Skin epidermis (tissue), 12 donors: Measurements from ENCODE around the gene OTUD6A.
A peak's percentile ranks its signal among the peaks of the same experiment; 100 is the strongest.
"Not testable (repeated sequence)": the region's sequence is repeated elsewhere in the genome, so short reads cannot be mapped to it uniquely, and the experiment has no call there.

ENCODE experiments used
- H3K27ac ChIP-seq, 21 experiments: fragments of 200-600 bp; sonication (generic) in 11 of 21; one replicate each; pipeline ENCODE4 v1.5.0; 2020; ENCODE audit warnings: mild to moderate bottlenecking in 3 of 21, inconsistent platforms in 2 of 21, moderate library complexity in 2 of 21
- H3K4me3 ChIP-seq, 7 experiments: fragments of 200-600 bp; sonication (generic) in 2 of 7; one replicate each; pipeline ENCODE4 v1.5.0; 2020; ENCODE audit warnings: inconsistent platforms in 2 of 7, mild to moderate bottlenecking in 2 of 7, moderate library complexity in 1 of 7

Gene OTUD6A

DNA sequence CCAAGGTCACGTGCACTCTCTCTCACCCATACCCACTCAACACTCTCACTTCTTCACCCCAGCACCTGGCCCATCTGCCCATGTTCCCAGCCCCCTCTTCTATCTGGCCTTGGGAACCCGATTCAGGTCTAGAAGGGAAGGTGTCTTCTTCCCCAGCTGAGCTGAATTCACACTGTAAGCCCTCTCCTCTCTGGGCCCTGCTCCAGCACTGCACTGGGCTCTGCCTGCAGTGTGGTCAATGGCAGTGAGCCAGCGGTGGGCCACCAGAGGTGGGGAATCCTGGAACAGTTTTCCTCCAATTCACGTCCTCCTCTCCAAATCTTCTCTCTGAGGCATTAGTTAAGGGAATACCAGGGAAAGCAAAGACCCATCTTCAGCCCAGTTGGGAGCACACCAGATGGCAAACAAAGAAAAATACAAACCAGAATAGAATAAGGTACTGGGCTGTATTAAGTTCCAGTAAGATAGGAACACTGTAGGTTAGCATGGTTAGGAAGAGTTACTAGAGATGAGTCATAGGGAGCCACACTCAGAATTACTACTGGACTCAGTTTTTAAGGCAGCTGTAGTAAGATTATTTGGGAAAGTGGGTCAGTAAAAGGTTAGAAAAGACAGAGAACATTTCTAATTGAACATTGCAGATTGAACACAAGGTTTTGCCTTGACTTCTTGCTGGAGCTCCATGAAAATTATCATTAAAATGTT is 17.6 kb upstream of the OTUD6A start:
- Histone ChIP-seq H3K4me3 (no peak overlapping the region), H3K27ac (no peak overlapping the region)

DNA sequence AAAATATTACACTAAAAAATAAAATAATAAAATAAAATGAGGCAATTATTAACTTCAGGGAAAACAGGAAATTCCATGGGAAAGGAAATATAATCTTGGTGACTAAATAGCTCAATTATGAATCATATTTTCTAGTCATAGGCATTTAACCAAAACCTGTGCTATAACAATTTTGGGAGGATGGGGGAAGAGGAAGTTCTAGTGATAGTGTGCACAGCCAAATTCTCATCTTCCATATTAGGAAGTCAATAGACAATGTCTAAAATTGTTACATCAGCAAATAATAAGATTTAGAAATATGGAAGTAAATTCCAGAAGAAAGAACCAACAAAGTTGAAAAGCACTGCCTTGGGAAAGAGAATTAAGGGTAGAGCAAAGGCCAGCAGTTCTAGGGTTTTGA is 15.3 kb upstream of the OTUD6A start:
- H3K4me3 ChIP-seq, result no peak overlapping the region
- H3K27ac ChIP-seq, result no peak overlapping the region

DNA sequence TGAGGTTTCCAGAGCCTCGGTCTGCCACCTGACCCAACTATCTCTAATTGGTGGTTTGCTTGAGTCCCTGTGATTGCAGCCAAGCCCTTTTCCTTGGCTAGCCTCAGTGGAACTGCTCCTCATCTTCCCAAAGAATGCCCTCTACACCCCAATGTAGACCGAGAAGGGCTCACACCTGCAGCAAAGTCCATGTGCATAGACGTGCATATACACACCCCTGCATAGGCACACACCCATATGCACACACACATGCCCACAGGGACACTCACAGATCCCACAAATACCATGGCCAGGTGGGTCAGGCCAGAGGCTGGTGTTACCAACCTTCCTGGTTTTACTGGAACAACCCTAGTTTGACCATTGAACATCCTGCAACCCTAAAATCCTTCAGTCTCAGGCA is 12.9 kb upstream of the OTUD6A start:
- Histone ChIP-seq H3K27ac (peak overlapping the region in 1 of 21 experiments; percentile 51), H3K4me3 (no peak overlapping the region)

DNA sequence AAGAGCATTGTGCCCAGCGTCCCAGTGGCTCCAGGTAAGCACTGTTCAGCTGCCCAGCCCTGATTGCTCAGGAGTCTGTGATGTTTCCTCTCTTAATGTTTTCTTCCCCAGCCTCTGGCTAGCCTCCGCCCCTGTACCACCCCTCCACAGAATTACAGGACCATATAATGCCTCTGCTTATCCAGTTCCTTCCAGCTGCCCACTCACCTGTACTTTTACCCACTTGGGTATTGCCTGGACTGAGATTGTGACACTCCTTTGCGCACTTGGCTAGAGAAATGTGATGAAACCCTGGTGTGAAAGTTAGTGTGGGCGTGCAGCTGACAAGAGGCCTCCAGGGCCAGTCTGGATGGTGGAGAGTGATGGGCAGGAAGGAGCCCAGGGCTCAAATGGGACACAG is 12.3 kb upstream of the OTUD6A start, which contains the start of gene AWAT2:
Gene AWAT2 (minus strand): TSS at position 14 of the 400 bp plus-strand sequence. CDS start 6 bp downstream, at position 8.
- Histone ChIP-seq H3K27ac (peak within 1 kb of the TSS in 1 of 21 experiments; percentile 51), H3K4me3 (no peak within 1 kb of the TSS)

DNA sequence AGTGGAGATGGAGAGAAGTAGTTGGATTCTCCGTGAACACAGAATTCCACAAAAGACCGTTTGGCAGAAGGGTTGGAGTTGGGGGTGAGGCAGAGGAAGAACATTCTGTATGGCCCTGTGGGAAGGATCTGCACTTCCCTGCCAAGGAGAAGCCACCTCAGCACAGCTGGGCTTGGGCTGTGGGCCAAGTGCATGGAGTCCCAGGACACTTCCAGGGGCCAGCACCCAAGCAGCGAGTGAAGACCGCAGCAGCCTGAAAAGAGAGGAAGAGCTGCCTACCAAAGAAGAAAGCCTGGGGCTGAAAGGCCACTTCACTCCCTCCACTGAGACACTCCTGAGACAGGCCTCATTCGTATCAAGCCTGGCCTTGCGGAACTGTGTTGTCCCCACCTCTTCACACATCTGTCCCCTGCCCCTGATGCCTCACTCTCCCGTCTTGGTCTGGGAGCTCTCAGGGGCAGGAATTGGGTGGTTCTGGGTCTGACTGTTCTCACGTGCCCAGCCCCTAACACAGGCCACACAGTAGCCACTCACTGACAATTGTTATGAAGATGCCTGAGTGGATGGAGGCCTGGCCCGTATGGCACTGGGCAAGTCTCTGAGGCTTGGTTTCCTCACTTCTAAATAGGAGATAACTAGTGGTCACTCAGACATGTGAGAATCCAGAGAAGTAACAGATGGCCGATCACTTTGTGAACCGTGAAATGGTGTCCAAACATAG is 9.2 kb upstream of the OTUD6A start:
- no peak overlapping the region for H3K4me3 ChIP-seq
- H3K27ac ChIP-seq, result no peak overlapping the region

DNA sequence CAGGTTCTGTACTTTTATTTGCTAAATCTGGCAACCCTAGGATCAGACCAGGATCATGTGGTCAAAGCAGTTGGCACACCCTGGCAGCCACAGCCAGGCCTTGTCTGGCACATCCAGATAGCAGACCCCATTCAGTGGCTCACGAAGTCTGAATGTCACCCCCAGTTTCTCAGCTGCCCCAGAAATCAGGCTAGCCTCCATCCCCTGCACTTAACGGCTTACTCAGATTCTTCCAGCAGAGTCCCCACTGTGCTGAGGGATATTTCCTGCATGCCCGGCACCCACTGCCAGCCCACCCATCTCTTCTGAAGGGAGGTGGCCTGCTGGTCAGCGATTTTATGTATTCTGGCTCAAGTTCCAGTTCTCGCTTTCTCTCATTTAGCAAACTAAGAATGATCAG is 7.9 kb upstream of the OTUD6A start:
- no peak overlapping the region for H3K27ac ChIP-seq
- H3K4me3 ChIP-seq, result no peak overlapping the region

DNA sequence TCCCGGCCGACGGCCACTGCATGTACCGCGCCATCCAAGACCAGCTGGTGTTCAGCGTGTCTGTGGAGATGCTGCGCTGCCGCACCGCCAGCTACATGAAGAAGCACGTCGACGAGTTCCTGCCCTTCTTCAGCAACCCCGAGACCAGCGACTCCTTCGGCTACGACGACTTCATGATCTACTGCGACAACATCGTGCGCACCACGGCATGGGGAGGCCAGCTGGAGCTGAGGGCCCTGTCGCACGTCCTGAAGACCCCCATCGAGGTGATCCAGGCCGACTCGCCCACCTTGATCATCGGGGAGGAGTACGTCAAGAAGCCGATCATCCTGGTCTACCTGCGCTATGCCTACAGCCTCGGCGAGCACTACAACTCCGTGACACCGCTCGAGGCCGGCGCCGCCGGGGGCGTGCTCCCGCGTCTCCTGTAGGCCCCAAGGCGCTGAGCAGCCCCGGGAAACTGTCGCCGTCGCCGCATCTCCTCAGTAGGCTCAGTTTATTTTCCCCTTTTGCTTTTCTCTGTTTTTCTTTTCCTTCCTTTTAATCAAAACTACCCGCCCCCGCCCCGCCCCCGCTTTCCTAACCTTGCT is 799 bp downstream of the OTUD6A start:
- Histone ChIP-seq H3K27ac (no peak overlapping the region), H3K4me3 (no peak overlapping the region)

DNA sequence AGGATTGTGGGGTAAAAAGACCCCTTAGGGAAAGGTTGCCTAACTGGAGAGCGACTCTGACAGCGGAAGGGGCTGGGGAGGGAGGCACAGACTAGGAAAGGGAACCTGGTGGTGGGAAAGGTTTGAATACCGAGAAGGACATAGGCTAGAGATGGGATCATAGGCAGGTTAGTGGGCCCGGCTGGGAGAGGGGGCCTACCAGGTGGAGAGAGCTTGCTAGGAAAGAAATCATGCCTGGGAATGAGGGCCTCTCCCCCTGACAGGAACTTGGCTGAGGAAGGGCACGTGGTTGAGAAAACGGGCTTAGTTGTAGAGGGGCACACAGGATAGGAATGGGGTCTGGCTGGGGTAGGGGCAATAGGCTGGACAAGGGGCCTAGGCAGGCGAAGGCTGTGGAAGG is 4.4 kb downstream of the OTUD6A start:
- Histone ChIP-seq H3K27ac (no peak overlapping the region), H3K4me3 (no peak overlapping the region)

DNA sequence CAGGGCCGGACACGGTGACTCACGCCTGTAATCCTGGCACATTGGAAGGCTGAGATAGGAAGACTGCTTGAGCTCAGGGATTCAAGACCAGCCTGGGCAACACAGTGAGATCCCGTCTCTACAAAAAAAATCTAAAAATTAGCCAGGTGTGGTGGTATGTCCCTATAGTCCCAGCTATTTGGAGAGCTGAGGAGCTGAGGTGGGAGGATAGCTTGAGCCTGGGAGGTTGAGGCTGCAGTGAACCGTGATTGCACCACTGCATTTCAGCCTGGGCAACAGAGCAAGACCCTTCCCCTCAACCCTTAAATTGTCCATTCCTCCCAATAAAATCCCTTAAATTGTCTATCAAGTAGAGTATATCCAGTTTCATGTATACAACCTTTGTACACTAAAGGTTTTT is 17.0 kb downstream of the OTUD6A start:
- H3K27ac ChIP-seq, result no peak overlapping the region

DNA sequence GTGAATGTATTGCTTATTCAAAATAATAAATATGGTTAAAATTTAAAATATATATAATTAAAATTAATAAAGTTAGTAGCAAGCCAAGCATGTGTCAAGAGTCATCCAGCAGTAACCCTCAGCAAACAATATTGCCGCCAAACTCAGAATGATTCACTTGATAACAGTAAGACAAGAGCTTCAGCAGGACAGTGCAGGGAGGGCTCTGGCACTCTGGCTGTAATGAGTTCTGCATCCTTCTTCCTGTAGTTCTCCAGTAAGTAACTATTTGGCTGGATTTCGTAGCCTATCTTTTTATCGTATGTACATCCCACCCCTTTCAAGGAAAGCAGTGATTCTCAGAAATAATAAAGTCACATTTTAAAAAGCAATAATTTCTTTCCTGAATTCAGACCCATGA is 17.6 kb downstream of the OTUD6A start:
- no peak overlapping the region for H3K4me3 ChIP-seq
- no peak overlapping the region for H3K27ac ChIP-seq

More for the DNA sequence above, 17.0 kb downstream of the OTUD6A start:
- no peak overlapping the region for H3K4me3 ChIP-seq

DNA sequence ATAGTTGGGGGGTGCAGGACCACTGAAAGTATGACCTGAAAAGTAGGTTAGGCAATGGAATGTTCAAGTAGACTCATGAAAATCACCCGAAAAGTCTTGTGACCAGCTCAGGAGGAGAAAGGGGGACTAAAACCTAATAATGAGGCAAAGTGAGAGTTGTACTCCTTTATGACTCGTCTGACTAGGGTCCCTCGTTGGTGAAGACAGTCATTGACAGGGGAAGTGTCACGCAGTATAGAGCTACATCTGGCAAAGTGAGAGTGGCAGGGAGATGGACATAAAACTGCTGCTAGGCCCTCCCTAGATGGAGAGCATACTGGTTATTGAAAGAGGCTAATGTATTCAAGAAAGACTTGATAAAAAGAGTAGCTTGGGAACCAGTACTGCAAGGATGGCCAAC is 20.5 kb downstream of the OTUD6A start:
- H3K27ac ChIP-seq, result no peak overlapping the region

DNA sequence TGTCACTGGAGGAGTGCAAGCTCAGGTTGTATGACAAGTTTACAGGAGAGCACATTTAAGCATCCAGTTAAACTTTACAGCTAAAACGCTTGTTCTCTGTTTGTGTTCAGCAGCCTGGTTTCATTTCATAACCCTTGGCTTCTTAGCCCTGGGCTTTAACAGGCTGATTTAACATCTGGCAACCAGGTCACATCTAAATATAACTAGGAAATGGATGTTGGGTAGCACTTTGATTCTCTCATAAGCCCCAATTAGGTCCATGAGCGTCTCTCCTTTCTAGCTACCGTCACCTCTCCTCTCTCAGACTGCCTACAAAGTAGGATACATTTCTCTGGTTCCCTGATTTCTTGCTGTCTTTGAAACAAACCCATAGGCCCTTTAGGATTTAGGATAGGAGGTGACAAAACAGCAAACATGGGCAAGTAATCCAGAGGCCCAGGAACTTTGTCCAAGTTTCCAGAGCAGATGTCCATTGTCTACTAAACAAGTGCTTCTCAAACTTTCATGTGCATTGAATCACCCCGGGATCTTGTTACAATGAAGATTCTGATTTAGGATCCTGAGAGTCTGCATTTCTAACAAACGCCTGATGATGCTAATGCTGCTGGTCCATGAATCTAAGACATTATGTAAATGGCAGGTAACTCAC is 22.5 kb downstream of the OTUD6A start:
- Histone ChIP-seq H3K4me3 (no peak overlapping the region), H3K27ac (no peak overlapping the region)

More for the DNA sequence above, 20.5 kb downstream of the OTUD6A start:
- H3K4me3 ChIP-seq, result no peak overlapping the region

DNA sequence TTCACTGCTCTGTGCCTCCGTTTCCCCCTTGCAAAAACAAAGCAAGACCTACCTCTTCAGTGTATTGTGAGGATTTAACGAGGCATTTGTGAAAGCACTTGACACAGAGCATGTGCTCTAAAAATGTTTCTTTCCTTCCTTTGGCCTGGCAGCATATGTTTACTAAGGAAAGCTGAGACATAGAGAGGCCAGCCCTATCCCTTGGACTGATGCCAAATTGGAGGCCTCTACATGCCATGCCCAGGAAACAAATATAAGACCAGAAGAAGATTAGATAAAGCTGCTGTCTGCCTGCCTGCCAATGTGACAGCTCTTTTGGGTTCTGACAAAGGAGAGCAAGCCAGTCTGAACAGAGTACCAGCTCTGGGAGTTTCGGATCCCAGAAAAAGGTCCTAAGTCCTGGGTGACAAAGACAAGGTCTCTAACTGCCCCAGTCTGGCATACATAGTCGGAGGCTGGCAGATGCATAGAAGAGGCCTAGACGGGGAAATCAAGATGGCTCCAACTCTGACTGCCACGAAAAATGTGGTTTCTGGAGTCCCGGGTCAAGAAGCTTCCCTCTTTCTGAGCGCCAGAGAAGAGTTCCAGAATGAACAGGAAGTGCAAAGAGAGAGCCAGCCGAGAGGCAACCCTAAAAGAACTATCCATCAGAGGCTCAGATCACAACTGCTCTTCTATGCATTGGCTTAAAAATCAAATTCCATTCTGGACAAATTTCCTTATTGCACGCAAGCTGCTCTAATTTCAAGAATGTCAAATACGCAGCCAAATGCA is 25.8 kb downstream of the OTUD6A start:
- H3K4me3 ChIP-seq, result no peak overlapping the region

DNA sequence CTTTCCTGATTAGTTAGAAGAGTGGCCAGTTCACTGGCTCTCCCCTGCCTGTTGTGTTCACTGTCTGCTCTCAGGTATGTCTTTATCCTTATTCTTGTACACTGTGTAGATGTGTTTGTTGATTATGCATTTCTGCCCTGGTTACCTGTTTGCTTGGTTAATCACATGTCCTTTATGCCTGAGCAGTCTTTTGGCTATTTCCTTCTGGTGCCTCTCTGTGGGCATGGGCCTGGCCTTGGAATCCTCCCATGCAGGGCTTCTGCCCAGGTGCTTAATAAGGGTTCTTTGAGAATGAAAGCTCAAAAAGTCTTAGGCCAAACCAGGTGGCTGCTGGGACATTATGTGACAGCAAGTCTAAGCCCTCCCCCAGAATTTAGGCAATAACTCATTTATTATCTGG is 26.5 kb downstream of the OTUD6A start:
- peak overlapping the region in 1 of 21 experiments; percentile 14 for H3K27ac ChIP-seq
- no peak overlapping the region for H3K4me3 ChIP-seq

More for the DNA sequence above, 25.8 kb downstream of the OTUD6A start:
- H3K27ac ChIP-seq, result peak overlapping the region in 3 of 21 experiments; percentile 1 to 49 (median 30)

DNA sequence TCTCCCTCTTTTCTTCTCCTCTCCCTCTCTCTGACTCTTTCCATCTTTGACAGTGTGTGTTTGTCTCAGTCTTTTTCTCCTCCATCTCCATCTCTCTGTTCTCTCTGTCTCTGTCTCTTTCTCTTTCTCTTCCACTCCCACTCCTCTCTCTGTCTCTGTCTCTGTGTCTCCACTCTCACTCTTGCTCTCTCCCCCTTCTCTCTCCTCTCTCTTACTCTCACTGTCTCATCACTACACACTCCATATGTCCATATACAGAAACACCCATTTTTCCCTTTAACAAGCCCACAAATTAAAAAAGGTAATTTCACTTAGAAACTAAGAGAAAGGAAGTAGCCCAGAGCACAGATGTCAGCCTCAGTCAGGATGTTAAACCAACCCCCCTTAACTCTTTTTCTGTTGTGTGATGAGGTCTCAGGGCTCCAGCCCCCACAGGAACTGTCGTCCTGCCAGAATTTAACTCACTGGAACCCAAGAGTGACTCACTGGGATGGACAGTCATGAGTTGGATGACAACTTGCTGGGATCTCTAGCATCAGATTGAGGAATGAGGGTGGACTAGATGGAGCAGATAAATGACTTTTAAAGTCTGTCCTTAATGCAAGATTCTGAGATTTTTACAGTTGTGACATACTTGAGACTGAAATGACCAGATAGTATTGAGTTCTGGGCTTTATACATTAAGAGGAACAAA is 27.5 kb downstream of the OTUD6A start:
- Histone ChIP-seq H3K4me3 (no peak overlapping the region), H3K27ac (peak overlapping the region in 1 of 21 experiments; percentile 31)

DNA sequence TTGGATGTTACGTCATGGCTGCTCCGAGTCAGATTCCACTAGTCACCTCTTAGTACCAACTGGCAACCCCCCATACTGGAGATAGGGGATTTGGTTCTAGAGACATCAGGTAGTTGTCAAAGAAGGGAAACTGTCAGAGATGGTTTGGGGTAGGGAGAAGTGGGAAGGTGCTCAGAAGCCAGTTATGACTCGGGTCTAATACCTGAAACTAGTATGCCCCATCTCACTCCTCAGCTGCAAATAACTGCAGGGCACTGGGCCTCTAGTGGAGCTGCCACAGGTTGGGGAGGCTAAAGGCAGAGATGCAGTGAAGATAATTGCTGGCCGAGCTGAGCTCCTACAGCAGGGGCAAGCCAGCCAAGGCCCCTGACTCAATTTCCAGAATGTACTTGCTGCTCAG is 30.0 kb downstream of the OTUD6A start:
- Histone ChIP-seq H3K27ac (no peak overlapping the region), H3K4me3 (no peak overlapping the region)

DNA sequence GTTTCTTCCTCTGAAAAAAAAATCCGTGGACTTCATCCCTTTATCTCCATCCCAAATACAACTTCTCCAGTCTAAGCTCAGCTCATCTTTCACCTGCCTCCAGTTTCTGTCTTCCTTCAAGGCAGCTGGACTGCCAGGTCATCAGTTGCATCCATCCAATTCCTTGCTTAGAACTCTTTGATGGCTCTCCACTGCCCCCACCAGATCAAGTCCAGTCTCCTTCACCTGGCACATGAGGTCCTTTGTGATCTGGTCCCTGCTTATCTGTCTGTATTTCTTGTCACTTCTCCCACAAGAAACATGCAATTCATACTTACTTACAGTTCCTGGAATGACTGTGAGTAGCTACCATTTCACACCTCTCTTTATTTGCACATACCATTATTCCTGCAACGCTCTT is 33.8 kb downstream of the OTUD6A start:
- Histone ChIP-seq H3K4me3 (no peak overlapping the region), H3K27ac (no peak overlapping the region)

DNA sequence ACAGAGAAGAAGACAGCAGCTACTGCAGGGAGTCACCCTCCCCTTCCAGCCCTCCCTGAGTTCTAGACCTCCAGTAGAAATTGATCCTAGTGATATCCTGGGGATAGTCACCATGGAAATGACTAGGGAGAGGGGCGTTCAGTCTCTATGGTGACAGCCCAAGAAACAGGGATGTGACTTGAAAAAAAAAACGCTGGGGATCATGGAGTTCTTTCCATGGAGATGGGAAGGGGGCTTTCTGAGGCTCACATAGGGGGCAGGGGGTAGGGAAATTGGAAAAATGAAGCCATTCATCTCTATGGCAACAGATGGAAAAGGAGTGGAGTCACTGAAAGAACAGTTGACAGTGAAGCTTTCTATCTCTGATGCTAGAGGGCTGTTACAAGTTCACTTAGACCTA is 43.0 kb downstream of the OTUD6A start:
- Histone ChIP-seq H3K27ac (no peak overlapping the region), H3K4me3 (no peak overlapping the region)

DNA sequence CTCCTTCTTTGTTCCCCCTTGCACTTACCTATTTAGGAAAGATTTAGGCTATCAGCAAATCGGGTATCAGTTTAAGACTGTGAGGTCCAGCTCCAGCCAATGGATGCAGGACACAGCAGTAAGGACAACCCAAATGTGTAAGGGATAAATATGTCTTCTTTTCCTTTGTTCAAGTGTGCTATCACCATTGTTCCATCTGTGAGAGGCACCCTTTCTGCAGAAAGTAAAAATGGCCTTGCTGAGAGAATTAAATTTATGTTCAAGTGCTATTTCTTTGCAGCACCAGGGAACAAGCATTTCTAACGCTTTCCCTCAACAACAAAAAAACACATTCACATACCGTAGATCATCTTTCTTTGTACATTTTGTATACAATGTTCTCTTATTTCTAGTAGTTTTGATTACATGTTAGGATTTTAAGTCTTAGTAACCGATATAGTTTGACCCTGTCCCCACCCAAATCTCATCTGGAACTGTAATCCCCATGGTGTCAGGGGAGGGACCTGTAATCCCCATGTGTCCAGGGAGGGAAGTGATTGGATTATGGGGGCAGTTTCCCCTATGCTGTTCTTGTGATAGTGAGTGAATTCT is 49.3 kb downstream of the OTUD6A start:
- H3K4me3 ChIP-seq, H3K27ac ChIP-seq: not testable (repeated sequence)
